Activated naive CD4-positive, alpha-beta T cell treated with anti-CD3 and anti-CD28 coated beads, Interleukin-2, amount 10 ng/mL, durations not matched to agents 7 days and 5 days (primary cell): ENCODE data around the gene JPH2.

ENCODE experiments used
- CTCF ChIA-PET: fragments of 350-600 bp; sonication (Branson Sonifier 250); formaldehyde crosslinking; loops from one replicate; lab custom pipeline; 2021; ENCODE audit warnings: antibody characterized with exemption; lab: Charles Lee
- DNase-seq: peaks from one replicate; pipeline ENCODE4 v3.0.0-alpha.2; 2020
- H3K27ac Mint-ChIP-seq: one replicate; pipeline ENCODE4 v1.8.0; 2021; ENCODE audit warnings: mild to moderate bottlenecking, moderate library complexity, mixed read lengths
- H3K27me3 Mint-ChIP-seq: one replicate; pipeline ENCODE4 v1.8.0; 2021; ENCODE audit warnings: mild to moderate bottlenecking, mixed read lengths
- H3K36me3 Mint-ChIP-seq: one replicate; pipeline ENCODE4 v1.8.0; 2021; ENCODE audit warnings: mixed read lengths
- H3K4me1 Mint-ChIP-seq: one replicate; pipeline ENCODE4 v1.8.0; 2021; ENCODE audit warnings: mixed read lengths
- H3K4me3 Mint-ChIP-seq: one replicate; pipeline ENCODE4 v1.8.0; 2021; ENCODE audit warnings: mild to moderate bottlenecking, moderate library complexity, mixed read lengths
- H3K9me3 Mint-ChIP-seq: one replicate; pipeline ENCODE4 v1.8.0; 2021; ENCODE audit warnings: mixed read lengths

The JPH2 gene

DNA sequence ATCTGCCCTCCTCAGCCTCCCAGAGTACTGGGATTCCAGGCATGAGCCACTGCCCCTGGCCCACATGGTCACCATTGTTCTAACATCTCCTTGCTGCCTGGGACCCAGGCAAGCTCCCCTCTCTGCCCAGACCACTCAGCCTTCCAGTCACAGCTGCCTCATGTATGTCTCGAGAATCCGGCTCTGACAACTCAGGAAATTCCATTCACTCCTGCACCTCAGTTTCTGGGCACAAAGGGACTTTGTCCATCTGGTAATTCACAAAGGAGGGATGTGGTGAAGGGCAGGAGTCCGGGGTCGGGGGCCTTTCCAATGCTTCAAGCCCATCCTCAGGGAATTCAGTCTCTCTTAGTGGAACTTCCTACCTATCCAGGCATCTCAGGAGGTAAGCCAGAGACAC lies 40.7 kb downstream of the JPH2 start:
- no peak for DNase-seq
- H3K27me3 Mint-ChIP-seq = peaks cover 20% of the 10 kb centered on the region
- H3K36me3 Mint-ChIP-seq = no peaks in the 10 kb centered on the region
- no peak overlapping the region for H3K27ac Mint-ChIP-seq
- H3K4me3 Mint-ChIP-seq = no peak overlapping the region
- CTCF ChIA-PET = no interaction called here
- H3K9me3 Mint-ChIP-seq = no peaks in the 10 kb centered on the region
- H3K4me1 Mint-ChIP-seq = no peaks in the 10 kb centered on the region

DNA sequence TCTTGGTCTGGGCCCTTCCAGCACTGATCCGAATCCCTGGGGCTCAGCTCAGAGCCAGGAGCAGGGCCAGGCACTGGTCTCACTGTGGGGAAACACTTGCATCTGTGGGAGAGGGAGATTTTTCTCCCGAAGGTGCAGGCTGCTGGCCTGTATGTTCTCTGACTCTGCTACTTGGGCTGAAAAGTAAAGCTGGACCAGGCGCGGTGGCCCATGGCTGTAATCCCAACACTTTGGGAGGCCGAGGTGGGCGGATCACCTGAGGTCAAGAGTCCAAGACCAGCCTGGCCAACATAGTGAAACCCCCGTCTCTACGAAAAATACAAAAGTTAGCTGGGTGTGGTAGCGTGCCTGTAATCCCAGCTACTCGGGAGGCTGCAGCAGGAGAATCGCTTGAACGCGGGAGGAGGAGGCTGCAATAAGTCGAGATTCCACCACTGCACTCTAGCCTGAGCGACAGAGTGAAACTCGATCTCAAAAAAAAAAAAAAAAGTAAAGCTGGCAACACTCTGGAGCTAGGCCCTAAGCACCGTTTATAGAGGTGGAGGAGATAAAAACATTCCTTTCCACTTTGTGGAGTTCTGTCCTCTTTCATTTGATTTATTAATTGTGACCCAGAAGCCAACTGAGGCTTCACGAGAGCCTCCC lies 41.7 kb downstream of the JPH2 start:
- H3K4me1 Mint-ChIP-seq = no peaks in the 10 kb centered on the region

DNA sequence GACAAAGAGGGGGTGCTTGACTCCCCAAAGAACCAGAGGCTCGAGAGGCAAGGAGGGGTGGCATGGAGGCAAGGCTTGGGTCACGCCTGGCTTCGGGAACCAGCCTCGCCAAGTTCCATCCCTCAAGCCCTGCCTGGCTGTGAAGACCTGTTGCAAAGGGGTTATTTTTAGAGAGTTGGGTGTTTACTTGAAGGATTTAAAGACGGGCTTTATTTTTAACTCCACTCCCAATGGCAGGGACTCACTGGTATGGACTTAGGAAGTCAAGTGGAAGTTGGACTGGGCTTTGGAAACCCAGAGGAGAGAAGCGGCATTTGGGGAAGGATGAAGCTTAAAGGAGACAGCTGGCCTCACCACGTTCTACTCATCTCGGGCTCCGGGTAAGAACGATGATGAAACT lies 43.1 kb downstream of the JPH2 start:
- Mint-ChIP-seq H3K27ac (no peak overlapping the region), H3K9me3 (no peaks in the 10 kb centered on the region), H3K36me3 (no peaks in the 10 kb centered on the region), H3K27me3 (peaks cover 30% of the 10 kb centered on the region), H3K4me3 (no peak overlapping the region), H3K4me1 (no peaks in the 10 kb centered on the region)
- no peak for DNase-seq
- CTCF ChIA-PET = no interaction called here

More for the DNA sequence above, 41.7 kb downstream of the JPH2 start:
- no peak overlapping the region for H3K27ac Mint-ChIP-seq
- no peaks in the 10 kb centered on the region for H3K9me3 Mint-ChIP-seq
- no peaks in the 10 kb centered on the region for H3K36me3 Mint-ChIP-seq
- peaks cover 25% of the 10 kb centered on the region for H3K27me3 Mint-ChIP-seq
- no peak for DNase-seq
- H3K4me3 Mint-ChIP-seq = no peak overlapping the region
- CTCF ChIA-PET = no interaction called here

- H3K36me3 Mint-ChIP-seq = no peaks in the 10 kb centered on the region
- H3K9me3 Mint-ChIP-seq = no peaks in the 10 kb centered on the region
- H3K4me3 Mint-ChIP-seq = no peak overlapping the region
- no peak for DNase-seq
- peaks cover 44% of the 10 kb centered on the region for H3K27me3 Mint-ChIP-seq
- CTCF ChIA-PET = interaction anchor here (0.7 to 1.0 kb wide), 3 partner anchors 11 to 48 kb away, joined by 3 read pairs; no protein-coding TSS in a partner anchor
- no peak overlapping the region for H3K27ac Mint-ChIP-seq
- H3K4me1 Mint-ChIP-seq = no peaks in the 10 kb centered on the region
Observed at GRCh38 chr20:44142413-44142812, 44.6 kb downstream of the JPH2 start.

DNA sequence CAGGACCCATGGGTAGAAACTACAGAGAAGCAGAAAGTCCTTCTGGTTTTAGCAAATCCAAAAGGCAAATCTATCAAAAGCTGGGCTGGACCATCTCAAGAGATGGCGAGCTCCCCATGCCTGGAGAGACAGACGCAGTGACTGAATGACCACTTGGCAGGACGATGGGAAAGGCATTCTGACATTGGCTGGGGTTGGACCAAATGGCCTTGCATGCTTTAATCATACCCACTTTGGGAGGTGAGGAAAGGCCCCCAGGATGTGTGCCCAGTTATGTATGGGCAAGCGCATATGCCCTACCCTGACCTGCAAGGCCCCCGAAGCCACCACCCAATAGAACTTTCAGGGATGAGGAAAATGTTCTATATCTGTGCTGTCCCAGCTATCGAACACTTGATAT lies 45.1 kb downstream of the JPH2 start:
- CTCF ChIA-PET = interaction anchor here (0.7 to 1.0 kb wide), 3 partner anchors 10 to 48 kb away, joined by 3 read pairs; no protein-coding TSS in a partner anchor
- Mint-ChIP-seq H3K9me3 (no peaks in the 10 kb centered on the region), H3K4me1 (no peaks in the 10 kb centered on the region), H3K27ac (no peak overlapping the region), H3K27me3 (peaks cover 47% of the 10 kb centered on the region), H3K36me3 (no peaks in the 10 kb centered on the region), H3K4me3 (no peak overlapping the region)
- DNase-seq = no peak

DNA sequence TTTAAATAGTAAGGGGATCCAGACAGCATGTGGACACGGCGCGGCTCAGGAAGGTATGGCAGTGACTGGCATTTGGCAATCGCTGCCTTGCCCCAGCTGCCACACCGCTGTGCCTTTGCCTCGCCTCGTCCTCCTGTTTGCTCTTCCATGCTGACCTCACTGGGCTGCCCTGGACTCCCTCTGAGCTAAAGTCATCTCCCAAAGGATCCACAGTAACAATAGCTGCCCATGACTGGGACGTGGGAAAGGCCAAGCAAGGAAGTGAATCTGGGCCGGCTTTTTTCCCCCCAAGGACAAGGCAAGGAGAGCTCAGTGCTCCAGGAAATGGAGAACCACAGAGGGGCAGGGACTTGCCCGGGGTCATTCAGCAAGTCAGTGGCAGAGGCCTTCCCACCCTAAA lies 48.1 kb downstream of the JPH2 start:
- H3K27ac Mint-ChIP-seq = no peak overlapping the region
- CTCF ChIA-PET = no interaction called here
- no peaks in the 10 kb centered on the region for H3K4me1 Mint-ChIP-seq
- H3K36me3 Mint-ChIP-seq = no peaks in the 10 kb centered on the region
- no peak overlapping the region for H3K4me3 Mint-ChIP-seq
- no peaks in the 10 kb centered on the region for H3K9me3 Mint-ChIP-seq
- no peak for DNase-seq
- H3K27me3 Mint-ChIP-seq = peaks cover 49% of the 10 kb centered on the region

GRCh38 chr20:44137266-44137801 lies 49.7 kb downstream of the JPH2 start:
- Mint-ChIP-seq H3K27ac (no peak overlapping the region), H3K9me3 (no peaks in the 10 kb centered on the region), H3K4me3 (no peak overlapping the region), H3K4me1 (no peaks in the 10 kb centered on the region), H3K27me3 (peaks cover 36% of the 10 kb centered on the region), H3K36me3 (no peaks in the 10 kb centered on the region)
- DNase-seq = no peak
- CTCF ChIA-PET = interaction anchor here (1.5 kb wide), 1 partner anchor 21 kb away, joined by 3 read pairs; no protein-coding TSS in a partner anchor

- H3K9me3 Mint-ChIP-seq = no peaks in the 10 kb centered on the region
- no peaks in the 10 kb centered on the region for H3K36me3 Mint-ChIP-seq
- no peak for DNase-seq
- H3K4me3 Mint-ChIP-seq = no peak overlapping the region
- no peaks in the 10 kb centered on the region for H3K4me1 Mint-ChIP-seq
- CTCF ChIA-PET = interaction anchor here (0.9 to 1.5 kb wide), 2 partner anchors 20 to 53 kb away, joined by 3 to 4 read pairs; no protein-coding TSS in a partner anchor
- H3K27ac Mint-ChIP-seq = no peak overlapping the region
- peaks cover 34% of the 10 kb centered on the region for H3K27me3 Mint-ChIP-seq
Observed at GRCh38 chr20:44136579-44137265, 50.3 kb downstream of the JPH2 start.

DNA sequence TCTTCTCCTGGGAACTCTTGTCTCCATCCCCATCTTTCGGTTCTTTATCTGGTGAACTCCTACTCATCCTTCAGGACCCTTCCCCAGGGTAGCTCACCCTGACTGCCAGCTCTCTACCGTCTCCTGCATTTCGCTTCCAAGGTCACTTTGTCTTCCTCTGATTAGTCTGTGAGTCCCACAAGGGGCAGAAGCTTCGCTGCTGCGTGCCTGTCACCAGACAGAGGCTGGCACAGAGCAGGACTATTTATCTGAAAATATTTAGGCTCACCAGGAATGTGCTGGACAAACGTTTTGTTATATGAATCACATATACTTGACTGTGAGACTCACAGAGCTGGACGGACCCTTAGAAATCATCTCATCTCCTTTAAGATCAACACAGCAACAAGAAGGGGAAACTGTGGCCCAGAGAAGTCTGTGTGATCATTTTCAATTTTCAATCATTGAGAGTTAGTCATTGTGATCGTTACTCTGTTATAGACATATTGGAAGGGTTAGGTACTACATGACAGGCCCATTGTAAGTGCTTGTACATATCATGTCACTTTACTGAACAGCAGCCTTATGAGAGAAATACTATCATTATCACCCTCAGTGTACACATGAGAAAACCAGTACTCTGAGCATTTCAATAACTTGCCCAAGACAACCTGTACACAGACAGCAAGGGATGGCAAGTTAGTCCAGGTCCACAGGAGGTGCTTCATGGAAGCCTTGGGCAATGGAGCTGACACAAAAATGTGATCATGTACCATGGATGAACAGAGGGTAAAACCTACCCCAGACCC lies 51.4 kb downstream of the JPH2 start:
- Mint-ChIP-seq H3K4me1 (no peaks in the 10 kb centered on the region), H3K36me3 (no peaks in the 10 kb centered on the region), H3K27me3 (peaks cover 33% of the 10 kb centered on the region), H3K27ac (no peak overlapping the region), H3K9me3 (no peaks in the 10 kb centered on the region), H3K4me3 (no peak overlapping the region)
- no peak for DNase-seq
- CTCF ChIA-PET = interaction anchor here (1.1 to 1.5 kb wide), 2 partner anchors 19 to 60 kb away, joined by 3 to 4 read pairs; no protein-coding TSS in a partner anchor

DNA sequence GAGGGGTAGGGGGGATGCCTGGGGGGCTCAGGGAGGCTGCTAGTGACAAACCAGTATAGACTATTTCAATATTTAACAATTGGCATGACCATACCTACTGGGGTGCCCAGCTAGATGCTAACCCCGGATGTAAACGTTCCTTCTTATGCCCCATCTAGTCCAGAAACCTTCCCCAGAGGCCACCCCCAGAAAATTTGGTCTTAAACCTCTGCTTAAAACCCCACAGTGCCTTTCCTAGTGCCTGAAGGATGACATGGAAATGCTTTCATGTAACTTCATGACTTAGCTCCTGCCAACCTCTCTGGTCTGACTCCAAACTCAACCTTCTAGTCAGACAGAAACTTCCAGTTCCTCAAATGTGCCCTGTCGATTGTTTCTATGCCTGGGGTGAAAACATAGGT lies 52.0 kb downstream of the JPH2 start:
- DNase-seq = peak; percentile 45
- no peak overlapping the region for H3K27ac Mint-ChIP-seq
- H3K4me3 Mint-ChIP-seq = no peak overlapping the region
- no peaks in the 10 kb centered on the region for H3K9me3 Mint-ChIP-seq
- H3K36me3 Mint-ChIP-seq = no peaks in the 10 kb centered on the region
- CTCF ChIA-PET = interaction anchor here (1.1 to 1.5 kb wide), 2 partner anchors 19 to 61 kb away, joined by 3 to 4 read pairs; no protein-coding TSS in a partner anchor
- H3K27me3 Mint-ChIP-seq = peaks cover 34% of the 10 kb centered on the region
- no peaks in the 10 kb centered on the region for H3K4me1 Mint-ChIP-seq

- H3K9me3 Mint-ChIP-seq = no peaks in the 10 kb centered on the region
- H3K27me3 Mint-ChIP-seq = peaks cover 34% of the 10 kb centered on the region
- no peak overlapping the region for H3K4me3 Mint-ChIP-seq
- DNase-seq = no peak
- H3K36me3 Mint-ChIP-seq = no peaks in the 10 kb centered on the region
- CTCF ChIA-PET = no interaction called here
- H3K4me1 Mint-ChIP-seq = no peaks in the 10 kb centered on the region
- peak overlapping the region; percentile 50 for H3K27ac Mint-ChIP-seq
Observed at GRCh38 chr20:44133424-44133823, 53.6 kb downstream of the JPH2 start.

DNA sequence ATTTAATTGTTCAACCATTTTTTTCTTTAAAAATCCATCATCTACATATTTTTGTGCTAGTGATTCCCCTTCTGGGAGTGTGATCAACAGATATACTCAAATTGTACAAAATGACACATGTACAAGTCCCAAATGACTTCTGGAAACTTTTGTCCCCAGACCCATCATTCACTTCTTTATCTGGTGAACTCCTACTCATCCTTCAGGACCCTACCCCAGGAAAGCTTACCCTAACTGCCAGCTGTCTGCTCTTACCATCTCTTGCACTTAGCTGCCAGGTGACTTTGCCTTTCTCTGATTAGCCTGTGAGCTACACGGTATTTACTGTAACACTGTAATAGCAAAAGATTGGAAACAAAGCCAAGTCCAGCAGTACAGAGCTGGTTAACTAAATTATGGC lies 55.3 kb downstream of the JPH2 start:
- H3K36me3 Mint-ChIP-seq = no peaks in the 10 kb centered on the region
- CTCF ChIA-PET = interaction anchor here (0.7 to 2.6 kb wide), 3 partner anchors 10 to 59 kb away, joined by 3 to 11 read pairs (median 4); no protein-coding TSS in a partner anchor
- H3K27ac Mint-ChIP-seq = no peak overlapping the region

DNA sequence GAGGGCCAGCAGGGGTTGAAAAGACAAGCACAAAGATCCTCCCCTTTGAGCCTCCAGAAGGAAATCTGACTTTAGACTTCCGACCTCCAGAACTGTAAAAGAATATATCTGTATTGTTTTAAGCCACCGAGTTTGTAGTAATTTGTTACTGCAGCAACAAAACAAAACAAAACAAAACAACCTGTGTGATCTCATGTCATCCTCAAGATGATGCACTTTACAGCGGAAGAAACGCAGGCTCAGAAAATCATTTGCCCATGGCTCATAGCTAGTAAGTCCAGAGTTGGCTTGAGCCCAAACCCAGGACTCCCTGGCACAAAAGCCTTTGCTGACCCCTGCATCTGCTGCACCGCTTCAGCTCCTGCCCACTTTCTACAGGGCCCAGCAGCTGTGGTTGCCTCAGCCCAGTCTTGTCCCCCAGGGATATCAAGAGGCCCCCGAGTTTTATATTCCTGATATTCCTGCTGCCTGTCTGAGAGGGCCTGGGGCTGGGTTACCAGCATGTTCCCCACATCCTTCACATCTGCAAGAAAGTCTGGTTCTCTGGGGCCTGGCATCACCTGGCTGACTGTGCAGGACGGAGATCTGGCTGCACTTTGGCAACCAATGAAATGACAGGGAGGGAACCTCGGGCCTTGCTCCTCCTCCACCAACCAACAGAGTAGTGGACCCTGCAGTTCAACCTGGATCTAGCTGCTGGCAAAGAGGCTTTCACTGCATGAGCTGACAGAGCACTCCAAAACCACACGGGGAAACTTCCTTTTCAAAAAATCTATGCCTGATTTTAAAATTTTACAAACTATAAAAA lies 56.9 kb downstream of the JPH2 start:
- H3K27ac Mint-ChIP-seq = no peak overlapping the region
- CTCF ChIA-PET = interaction anchor here (0.7 to 2.6 kb wide), 5 partner anchors 10 to 253 kb away, joined by 3 to 11 read pairs (median 5); no protein-coding TSS in a partner anchor
- H3K9me3 Mint-ChIP-seq = no peaks in the 10 kb centered on the region
- H3K36me3 Mint-ChIP-seq = no peaks in the 10 kb centered on the region
- no peak overlapping the region for H3K4me3 Mint-ChIP-seq
- H3K4me1 Mint-ChIP-seq = no peaks in the 10 kb centered on the region
- H3K27me3 Mint-ChIP-seq = peaks cover 21% of the 10 kb centered on the region
- no peak for DNase-seq

More for the DNA sequence above, 55.3 kb downstream of the JPH2 start:
- DNase-seq = no peak
- H3K4me1 Mint-ChIP-seq = no peaks in the 10 kb centered on the region
- peaks cover 25% of the 10 kb centered on the region for H3K27me3 Mint-ChIP-seq
- no peaks in the 10 kb centered on the region for H3K9me3 Mint-ChIP-seq
- H3K4me3 Mint-ChIP-seq = no peak overlapping the region
